Nephron progenitor cell (in vitro differentiated cells): Measurements from ENCODE around the gene RMI2.
A peak's percentile ranks its signal among the peaks of the same experiment; 100 is the strongest.

ENCODE experiments used
- DNase-seq: peaks from one replicate; pipeline ENCODE4 v3.0.0; 2021
- H3K27ac Mint-ChIP-seq: 2 replicates; pipeline ENCODE4 v1.8.0; 2021; ENCODE audit warnings: mild to moderate bottlenecking, moderate library complexity, mixed read lengths
- H3K27me3 Mint-ChIP-seq: 2 replicates; pipeline ENCODE4 v1.8.0; 2021; ENCODE audit warnings: mild to moderate bottlenecking, low read depth, mixed read lengths; ENCODE audit not compliant: poor library complexity
- H3K36me3 Mint-ChIP-seq: 2 replicates; pipeline ENCODE4 v1.8.0; 2021; ENCODE audit warnings: low read depth, mixed read lengths
- H3K4me1 Mint-ChIP-seq: 2 replicates; pipeline ENCODE4 v1.8.0; 2021; ENCODE audit warnings: mixed read lengths
- H3K4me3 Mint-ChIP-seq: 2 replicates; pipeline ENCODE4 v1.8.0; 2021; ENCODE audit warnings: mild to moderate bottlenecking, moderate library complexity, mixed read lengths
- H3K9me3 Mint-ChIP-seq: 2 replicates; pipeline ENCODE4 v1.8.0; 2021; ENCODE audit warnings: mild to moderate bottlenecking, moderate library complexity, mixed read lengths
- TF ChIP-seq, protein P1 (sequence below): fragments of 200-600 bp; sonication (generic); IDR thresholded peaks from 2 replicates; pipeline ENCODE4 v1.5.0; 2021; ENCODE audit warnings: antibody characterized with exemption

The RMI2 gene

DNA sequence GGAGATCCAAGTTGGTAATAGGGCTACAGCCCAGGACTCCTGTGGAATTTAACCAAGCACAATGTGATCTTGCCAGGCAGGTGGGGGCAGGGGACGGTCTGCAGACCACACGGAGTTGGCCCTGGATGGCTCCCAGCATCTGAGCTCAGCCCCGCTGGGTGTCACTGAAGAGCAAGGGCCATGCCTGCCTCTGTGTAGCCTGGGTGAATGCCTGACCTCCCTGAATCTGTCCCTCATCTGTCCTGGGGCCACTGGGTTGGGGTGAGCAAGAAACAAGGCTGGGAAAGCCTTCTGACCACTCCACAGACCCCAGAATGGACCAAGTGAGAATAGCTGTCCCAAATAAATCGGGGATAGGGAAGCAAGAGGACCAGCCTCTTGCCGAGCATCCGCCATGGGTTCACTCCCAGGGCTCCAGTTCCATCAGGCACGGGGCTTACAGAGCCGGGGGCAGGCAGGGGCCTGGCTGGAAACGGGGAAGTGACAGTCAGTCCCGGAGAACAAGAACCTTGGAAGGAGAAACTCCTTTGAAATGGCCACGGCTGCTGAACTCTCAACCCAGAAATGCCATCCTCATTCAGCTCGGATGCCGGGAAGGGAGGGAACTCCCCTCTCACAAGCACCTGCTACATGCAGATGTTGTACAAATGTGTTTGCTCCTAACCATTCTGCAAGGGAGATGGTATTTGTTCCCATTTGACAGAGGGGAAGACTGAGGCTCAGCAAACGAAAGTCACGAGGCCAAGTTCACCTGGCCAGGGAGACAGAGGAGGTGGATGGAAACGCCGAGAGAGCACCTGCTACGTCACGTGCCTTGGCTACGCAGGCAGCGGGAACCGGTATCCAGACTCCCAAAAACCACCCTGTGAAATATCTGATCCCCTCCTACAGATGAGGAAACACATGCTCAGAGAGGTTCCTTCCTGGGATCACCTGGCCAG lies 50.0 kb downstream of the RMI2 start:
- H3K27ac Mint-ChIP-seq = no peak overlapping the region
- H3K4me1 Mint-ChIP-seq = peaks cover 20% of the 10 kb centered on the region
- H3K27me3 Mint-ChIP-seq = peaks cover 5% of the 10 kb centered on the region
- TF ChIP-seq, protein P1, sequence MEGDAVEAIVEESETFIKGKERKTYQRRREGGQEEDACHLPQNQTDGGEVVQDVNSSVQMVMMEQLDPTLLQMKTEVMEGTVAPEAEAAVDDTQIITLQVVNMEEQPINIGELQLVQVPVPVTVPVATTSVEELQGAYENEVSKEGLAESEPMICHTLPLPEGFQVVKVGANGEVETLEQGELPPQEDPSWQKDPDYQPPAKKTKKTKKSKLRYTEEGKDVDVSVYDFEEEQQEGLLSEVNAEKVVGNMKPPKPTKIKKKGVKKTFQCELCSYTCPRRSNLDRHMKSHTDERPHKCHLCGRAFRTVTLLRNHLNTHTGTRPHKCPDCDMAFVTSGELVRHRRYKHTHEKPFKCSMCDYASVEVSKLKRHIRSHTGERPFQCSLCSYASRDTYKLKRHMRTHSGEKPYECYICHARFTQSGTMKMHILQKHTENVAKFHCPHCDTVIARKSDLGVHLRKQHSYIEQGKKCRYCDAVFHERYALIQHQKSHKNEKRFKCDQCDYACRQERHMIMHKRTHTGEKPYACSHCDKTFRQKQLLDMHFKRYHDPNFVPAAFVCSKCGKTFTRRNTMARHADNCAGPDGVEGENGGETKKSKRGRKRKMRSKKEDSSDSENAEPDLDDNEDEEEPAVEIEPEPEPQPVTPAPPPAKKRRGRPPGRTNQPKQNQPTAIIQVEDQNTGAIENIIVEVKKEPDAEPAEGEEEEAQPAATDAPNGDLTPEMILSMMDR = no peak
- H3K36me3 Mint-ChIP-seq = no peaks in the 10 kb centered on the region
- no peaks in the 10 kb centered on the region for H3K9me3 Mint-ChIP-seq
- DNase-seq = no peak
- H3K4me3 Mint-ChIP-seq = no peak overlapping the region

DNA sequence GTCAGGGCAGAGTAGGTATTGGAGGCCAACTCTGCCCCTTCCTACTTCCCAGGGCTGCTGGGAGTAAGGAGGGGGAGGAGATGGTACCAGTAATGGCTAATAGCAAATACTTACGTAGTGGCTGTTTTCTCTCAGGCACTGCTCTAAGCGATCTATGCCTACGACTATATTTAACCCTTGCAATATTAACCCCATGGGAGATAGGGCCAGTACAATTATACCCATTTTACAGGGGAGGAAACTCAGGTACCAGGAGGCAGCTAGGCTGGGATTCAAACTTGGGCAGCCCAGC lies 50.6 kb downstream of the RMI2 start:
- no peaks in the 10 kb centered on the region for H3K36me3 Mint-ChIP-seq
- no peak for DNase-seq
- H3K4me3 Mint-ChIP-seq = no peak overlapping the region
- no peaks in the 10 kb centered on the region for H3K9me3 Mint-ChIP-seq
- peaks cover 8% of the 10 kb centered on the region for H3K27me3 Mint-ChIP-seq
- H3K4me1 Mint-ChIP-seq = peaks cover 14% of the 10 kb centered on the region
- TF ChIP-seq, protein P1 = no peak
- H3K27ac Mint-ChIP-seq = no peak overlapping the region

DNA sequence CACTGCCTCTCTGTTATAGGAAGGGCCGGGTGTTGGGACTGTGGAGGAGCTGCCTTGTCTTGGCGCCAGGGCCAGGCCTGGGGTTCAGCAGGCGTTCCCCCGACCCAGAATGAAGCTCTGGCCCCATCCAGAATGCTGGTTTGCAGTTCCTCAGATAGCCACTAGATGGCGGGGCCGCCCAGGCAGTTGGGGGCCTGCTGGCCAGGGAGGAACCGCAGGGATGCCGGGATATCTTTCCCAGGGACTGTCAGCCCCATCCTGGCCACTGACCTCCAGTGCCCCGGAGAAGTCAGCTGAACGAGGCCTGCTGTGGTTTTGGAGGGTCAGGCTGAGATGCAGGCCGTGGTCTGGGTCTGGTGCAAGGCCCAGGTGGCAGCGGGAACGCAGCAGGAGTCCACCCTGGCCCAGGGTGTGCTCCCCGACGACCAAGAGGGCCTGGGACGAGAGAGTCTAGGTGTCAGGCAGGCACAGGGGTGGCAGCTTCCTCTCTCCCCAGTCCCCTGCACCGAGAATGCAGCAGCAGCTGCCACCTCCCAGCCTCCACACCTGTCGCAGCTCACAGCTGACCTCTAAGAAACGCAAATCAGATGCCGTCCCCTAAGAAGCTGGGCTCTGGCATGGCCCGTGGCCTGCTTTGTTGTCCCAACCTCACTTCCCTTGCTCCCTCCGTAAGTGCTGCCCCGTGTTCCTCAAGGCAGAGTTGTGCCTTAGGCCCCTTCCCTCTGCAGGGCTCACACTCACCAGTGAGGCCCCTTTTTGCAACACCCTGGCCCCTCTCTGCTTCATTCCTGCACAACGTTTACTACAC lies 51.2 kb downstream of the RMI2 start:
- H3K27ac Mint-ChIP-seq = no peak overlapping the region
- H3K36me3 Mint-ChIP-seq = no peaks in the 10 kb centered on the region
- TF ChIP-seq, protein P1 = peak; percentile 99
- DNase-seq = peak; percentile 92
- H3K9me3 Mint-ChIP-seq = no peaks in the 10 kb centered on the region
- no peak overlapping the region for H3K4me3 Mint-ChIP-seq
- peaks cover 3% of the 10 kb centered on the region for H3K27me3 Mint-ChIP-seq
- H3K4me1 Mint-ChIP-seq = peaks cover 12% of the 10 kb centered on the region

DNA sequence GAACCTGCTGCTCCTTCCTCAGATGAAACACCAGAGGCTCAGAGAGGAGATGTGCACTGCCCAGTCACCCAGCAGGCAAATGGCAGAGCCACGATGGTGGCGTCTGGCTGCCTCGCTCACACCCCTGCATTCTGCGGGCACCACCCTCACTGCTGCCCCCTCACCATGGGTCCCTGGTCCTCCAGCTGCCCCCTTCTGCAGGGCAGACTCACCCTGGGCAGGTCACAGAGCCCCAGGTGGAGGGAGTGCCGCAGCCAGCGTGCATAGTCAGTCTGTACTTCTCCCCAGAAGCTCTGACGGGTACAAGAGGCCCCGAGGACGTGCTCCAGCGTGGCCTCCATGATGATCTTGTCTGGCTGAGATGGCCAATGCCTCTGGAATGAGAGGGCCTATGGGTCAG lies 52.9 kb downstream of the RMI2 start:
- DNase-seq = no peak
- no peak overlapping the region for H3K4me3 Mint-ChIP-seq
- H3K36me3 Mint-ChIP-seq = no peaks in the 10 kb centered on the region
- H3K27me3 Mint-ChIP-seq = peaks cover 3% of the 10 kb centered on the region
- no peaks in the 10 kb centered on the region for H3K9me3 Mint-ChIP-seq
- H3K27ac Mint-ChIP-seq = no peak overlapping the region
- peaks cover 13% of the 10 kb centered on the region for H3K4me1 Mint-ChIP-seq
- TF ChIP-seq, protein P1 = no peak

DNA sequence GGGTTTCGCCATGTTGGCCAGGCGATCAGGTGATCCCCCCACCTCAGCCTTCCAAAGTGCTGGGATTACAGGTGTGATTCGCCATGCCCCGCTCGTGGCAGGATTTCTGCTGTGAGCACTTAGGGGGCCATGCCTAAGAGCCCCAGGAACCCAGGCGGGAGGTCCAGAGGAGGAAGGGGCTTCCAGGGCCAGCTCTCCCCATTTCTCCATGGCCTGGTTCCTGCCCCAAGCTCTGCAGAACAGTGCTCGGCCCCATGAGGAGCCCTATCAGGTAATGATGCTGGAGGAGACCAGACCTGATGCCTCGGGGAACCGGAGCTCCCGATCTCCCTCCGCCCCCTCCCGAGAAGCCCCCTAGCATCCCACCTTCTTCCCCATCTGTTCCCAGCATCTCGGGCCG lies 53.6 kb downstream of the RMI2 start:
- no peak overlapping the region for H3K27ac Mint-ChIP-seq
- no peaks in the 10 kb centered on the region for H3K36me3 Mint-ChIP-seq
- H3K4me1 Mint-ChIP-seq = peaks cover 13% of the 10 kb centered on the region
- H3K27me3 Mint-ChIP-seq = peaks cover 3% of the 10 kb centered on the region
- H3K4me3 Mint-ChIP-seq = no peak overlapping the region
- no peaks in the 10 kb centered on the region for H3K9me3 Mint-ChIP-seq
- TF ChIP-seq, protein P1 = no peak
- DNase-seq = no peak
